Stimulated activated CD4-positive, alpha-beta T cell treated with anti-CD3 and anti-CD28 coated beads, TNF-alpha, amount 100 ng/mL, for 24 hours (primary cell): Measurements from ENCODE around the gene MSANTD3.
"Not testable (repeated sequence)": the region's sequence is repeated elsewhere in the genome, so short reads cannot be mapped to it uniquely, and the experiment has no call there.

Experiments
- DNase-seq, 3 experiments: peaks; one replicate each; pipeline ENCODE4 v3.0.0-alpha.2; 2020; ENCODE audit warnings: low read depth in 3 of 3

The MSANTD3 gene

DNA sequence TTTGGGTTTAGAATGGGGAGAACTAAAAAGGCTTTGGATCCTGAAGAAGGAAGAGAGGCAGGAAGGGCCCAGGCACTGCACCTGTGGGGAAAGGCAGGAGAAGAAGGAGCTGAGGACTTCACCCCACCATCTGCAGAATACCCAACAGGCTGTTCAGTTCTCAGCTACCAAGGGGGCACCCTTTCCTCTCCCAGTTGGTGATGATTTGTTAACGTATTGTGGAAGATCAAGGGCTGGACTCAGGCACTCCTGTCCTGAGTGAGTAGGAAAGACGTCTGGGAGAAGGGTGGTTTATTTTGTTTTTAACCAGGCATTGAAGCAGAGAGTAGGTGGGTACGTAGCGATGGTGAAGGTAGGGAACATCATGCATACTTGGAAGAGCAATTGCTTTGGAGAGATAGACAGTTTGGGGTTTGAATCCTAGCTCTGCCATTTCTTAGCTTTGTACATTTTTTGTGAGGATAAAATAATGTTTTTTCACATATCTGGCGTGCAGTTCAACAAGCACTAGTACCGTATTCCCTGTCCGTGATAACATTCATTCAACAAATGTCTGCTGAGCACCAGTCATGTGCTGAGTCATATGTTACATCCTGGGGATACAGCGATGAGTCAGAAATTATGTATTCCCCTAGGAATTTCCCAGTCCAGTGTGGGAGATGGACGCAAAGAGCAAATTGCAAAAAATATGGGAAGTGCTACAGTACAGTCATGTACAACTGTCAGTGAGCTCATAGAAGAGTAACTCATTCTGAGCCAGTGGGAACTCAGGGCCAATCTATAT, 2.1 kb downstream of the MSANTD3 start:
- DNase-seq: no peak

DNA sequence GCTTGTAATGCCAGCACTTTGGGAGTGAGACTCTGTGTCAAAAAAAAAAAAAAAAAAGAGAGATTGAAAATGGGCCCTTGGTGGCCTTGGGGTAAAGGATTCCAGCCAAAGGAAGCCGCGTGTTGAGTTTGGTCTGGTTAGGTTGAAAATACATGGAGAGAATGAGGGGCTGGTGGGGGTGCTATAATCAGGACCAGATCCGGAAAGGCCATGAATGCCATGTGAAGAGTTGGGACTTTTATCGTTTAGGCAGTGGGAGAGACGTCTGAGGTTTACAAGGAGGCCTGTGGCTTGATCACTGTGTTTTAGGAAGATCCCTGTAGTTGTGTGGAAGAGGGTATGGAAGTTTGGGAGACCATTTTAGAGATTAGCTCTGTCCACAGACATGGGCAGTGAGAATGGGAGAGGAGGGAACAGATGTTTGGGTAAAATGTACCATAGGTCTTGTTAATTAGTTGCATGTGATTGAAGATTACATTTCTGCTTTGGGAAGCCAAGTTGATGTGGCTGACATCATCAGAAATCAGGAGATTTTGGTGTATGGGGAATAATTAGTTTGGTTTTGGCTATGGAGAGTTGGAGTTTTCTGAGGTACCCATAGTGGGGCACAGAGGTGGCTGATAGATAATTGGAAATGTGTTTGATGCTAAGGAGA, 3.5 kb downstream of the MSANTD3 start:
- no peak for DNase-seq

DNA sequence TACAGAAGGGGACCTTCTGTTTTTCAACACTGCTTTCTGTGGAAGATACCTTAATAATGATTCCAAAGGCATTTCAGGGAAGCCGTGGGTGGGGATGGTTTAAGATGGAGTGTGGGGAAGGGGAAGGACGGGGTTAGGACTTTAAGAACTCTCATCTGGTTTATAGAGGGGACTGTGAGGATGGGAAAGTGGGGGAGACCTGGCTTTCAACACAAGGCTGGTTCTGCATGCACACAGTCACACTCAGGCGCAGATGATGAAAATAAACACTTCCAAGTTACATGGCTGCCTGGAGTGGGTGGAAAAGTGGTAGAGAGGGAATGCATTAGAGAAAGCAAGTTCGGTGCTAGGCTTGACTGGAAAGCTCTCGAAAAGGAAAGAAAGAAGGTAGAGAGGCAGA, 4.9 kb downstream of the MSANTD3 start:
- no peak for DNase-seq

DNA sequence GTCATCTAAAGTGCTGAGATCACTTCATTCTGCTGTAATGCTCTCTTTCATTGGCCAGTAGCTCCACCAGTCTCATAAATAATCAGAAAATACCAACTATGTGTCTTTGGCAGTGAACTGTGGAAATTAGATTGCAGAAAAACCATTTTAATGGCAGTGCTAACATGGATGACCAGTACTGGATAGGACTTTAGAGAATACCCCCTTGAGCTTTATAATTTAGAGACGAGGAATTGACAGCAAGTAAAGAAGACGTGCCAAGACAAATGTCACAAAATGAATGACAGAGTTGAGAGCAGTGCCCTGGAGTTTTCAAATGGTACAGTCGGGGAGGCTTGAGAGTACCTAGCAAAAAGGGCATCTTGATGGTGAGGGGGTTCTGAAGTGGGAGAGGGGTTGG, 5.8 kb downstream of the MSANTD3 start:
- DNase-seq: no peak

DNA sequence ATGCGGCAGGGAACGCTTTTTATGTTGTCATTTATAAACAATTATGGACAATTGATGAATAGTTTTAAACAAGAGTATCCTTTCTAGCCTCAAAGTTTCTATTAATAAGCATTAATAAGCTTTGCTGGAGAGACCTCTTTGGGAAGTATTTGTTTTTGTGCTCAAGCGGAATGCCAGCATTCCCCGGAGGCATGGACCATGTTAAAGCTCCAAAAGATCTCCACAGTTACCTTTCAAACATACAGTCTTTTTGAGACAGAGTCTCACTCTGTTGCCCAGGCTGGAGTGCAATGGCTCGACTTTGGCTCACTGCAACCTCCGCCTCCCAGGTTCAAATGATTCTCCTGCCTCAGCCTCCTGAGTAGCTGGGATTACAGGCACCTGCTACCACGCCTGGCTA, 9.6 kb downstream of the MSANTD3 start:
- no peak for DNase-seq

DNA sequence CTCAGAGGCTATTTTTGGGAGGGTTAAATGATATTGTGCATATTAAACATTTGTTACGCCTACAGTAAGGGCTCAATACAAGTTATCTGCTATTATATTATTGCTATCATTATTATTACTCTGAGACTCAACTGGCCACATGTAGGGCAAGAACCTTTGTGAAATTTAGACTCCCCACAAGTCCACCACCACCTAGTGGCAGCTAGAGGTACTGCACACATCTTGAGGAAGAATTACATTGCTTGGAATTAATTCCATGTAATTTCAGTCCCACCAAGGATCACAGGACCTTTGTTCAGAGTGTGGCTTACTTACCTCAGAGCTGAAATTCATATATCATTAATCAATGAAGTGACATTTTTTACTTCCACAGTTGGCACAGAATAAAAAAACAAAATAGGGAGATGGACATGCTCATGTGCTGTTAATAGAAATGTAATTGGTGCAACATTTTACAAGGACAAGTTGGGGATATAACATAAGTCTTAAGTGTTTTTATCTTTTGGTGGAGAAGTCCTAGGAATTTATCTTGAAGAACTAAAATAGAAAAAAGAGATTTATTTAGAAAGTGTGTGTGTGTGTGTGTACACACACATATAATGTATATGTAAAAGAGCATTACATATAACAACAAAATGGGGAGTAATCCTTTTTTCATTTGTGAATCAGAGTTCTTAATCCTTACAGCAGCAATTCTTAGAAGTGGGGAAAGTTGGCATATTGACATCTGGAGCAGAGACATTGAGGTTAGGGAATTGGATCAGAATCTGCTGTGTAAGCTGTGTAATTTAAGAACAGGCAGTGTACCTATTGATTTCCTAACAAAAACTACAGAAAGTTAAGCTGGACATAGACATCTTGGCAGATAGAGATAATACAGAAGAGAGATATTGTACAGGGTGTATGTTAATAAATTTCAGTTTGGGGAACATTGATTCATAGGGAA, 11.2 kb downstream of the MSANTD3 start:
- DNase-seq: peak; percentile 44 to 57 (median 54)

DNA sequence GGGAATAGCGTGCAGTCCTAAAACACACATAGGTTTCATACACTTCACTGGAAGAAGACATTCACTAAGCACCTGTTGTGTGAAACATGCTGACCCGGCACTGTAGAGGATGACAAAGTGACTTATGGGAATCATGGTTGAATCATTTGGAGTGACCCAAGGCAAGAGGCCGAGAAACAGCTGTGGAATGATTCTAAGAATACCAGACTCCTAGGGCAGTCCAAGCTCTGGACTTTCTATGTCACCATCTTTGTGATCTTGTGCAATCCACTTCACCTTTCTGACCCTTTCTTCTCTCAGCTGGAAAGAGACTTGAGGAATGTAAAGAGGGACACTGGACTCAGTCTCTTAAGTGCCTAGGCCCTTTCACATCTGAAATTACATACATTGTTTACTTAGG, 13.1 kb downstream of the MSANTD3 start:
- DNase-seq: no peak

DNA sequence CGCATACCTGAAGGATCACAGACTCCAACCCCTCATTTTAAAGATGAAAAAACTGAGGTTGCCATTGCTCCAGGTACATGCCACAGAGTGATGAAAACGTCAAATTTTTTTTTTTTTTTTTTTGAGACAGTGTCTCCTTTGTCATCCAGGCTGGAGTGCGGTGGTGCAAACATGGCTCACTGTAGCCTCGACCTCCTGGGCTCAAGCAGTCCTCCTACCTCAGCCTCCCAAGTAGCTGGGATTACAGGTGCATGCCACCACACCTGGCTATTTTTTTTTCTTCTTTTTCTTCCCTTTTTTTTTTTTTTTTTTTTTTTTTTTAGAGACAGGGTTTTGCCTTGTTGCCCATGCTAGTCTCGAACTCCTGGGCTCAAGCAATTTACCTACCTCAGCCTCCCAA, 13.5 kb downstream of the MSANTD3 start:
- DNase-seq: not testable (repeated sequence)

DNA sequence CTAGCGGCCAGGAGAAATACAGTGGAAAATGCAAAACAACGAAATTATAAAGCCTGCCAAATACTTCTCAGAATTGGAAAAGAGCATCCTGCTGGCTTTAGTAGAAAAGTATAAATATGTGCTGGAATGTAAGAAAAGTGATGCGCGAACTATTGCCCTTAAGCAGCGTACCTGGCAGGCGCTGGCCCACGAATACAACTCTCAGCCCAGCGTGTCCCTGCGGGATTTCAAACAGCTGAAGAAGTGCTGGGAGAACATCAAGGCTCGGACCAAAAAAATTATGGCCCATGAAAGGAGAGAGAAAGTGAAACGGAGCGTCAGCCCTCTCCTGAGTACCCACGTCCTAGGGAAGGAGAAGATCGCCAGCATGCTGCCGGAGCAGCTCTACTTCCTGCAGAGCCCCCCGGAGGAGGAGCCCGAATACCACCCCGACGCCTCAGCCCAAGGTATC, 15.0 kb downstream of the MSANTD3 start:
- no peak for DNase-seq

DNA sequence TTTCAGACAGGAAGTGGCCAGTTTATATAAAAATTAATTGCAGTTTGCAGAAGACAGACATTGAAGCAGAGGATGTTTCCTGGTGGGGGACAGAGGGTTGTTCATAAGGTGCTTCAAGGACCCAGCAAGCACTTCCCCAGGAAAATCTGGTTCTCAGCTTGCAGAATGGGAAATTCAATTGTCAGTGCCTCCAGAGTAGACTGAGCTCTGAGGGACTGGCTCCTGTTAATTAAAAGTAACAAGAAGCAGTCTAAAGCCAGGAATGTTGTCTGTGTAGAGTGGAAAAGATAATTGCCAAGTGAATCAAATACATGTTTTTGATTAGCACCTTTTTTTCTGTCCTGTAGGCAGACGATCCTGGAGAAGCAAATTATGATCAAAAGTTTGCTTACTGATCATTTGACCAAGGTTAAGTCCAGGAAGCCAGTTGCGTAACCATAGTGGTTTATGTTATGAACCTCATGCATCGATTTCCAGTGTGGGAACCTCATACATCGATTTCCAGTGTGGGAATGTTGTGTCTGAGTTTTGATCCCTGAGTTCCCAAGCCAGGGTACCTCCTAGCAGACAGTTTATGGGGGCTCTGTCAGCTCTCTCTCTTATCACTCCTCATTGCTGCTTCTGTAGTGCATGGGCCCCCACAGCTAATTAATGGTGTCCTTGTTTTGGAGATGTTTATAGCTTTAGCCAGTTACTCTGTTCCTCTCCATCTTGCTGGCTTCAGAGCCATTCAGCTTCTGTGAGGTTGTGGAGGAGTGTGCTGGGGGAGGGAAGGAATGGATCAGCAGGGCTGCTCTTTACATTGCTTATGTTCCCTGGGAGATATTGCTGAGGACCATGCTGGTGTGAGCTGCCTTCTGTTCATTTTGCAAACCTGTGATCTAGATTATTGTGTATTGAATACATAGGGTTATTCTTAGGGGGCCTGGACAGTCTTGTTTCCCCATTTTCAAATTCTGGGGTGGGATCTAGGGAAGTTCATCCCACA, 17.1 kb downstream of the MSANTD3 start:
- DNase-seq: no peak

DNA sequence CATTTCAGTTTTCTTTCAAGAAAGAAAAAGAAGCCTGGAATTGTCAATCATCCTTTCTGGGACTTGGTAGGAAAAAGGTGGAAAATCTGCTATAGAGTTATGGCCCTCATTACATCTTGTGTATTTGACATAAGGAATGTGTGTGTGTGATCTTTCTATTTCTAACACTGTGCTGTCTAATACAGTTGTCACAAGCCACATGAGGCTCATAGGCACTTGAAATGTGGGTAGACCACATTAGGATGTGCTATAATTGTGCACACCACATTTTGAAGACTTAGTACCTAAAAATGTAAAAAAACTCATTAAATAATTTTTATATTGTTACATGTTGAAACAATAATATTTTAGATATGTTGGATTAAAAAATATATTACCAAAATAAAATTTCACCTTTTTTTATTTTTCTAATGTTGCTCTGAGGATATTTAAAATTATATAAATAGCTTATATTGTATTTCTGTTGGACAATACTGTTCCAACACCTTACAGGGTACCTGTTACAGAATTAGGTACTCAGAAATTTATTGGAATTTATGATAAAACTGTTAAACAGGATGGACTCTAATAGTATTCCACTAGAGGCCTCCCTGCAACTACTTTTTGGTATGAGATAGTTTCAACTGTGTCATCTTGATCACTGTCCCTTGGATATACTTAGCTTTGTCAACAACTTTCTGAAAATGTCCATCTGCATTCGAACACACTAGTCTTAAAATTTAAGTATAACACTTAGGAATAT, 18.4 kb downstream of the MSANTD3 start:
- no peak for DNase-seq

DNA sequence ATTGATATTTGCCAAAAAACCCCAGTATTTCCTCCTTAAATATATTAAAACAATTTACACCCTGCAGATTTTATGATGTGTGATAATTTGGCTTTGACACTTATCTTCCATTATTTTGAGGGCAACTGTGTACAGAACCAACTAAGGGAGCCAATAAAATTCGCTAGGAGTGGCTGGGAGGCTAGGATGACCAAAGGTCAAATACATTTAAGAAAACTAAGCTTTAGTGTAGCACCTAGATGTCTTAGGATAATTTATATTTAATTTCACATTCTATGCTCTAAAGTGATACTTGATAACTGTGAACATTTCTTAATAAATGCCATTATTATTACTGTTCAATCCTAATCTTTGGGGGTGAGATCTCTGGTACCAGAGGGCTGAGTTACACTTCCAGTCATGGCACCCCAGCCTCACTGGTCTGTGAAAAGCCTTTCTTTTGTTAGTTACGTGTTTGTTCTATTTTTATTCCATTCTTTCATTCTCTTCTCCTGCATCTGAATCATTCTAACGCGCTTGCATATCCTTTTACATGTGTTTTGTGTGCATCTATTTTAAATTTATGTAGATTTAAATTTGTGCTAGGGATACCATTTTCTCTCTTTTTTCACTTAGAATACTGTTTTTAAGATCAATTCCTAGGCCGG, 19.1 kb downstream of the MSANTD3 start:
- DNase-seq: no peak

DNA sequence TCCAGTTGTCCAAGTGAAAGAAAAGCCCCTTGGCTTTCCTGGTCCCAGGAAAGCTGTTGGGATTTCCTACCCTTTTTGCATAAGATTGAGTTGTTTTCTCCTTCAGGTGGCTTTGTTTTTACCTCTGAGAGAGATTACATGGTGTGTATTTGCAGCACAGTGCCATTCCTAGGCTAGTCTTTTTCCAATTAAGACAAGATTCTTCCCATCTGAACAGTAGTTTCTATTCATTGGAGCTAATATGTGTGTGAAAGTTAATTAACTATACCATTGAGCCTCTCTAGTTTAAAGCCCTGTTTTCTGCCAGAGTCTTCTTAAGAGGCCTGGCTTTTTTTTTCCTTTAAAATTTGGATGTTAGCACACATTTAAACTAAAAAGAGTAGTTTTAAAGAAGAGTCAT, 20.1 kb downstream of the MSANTD3 start:
- DNase-seq: no peak

DNA sequence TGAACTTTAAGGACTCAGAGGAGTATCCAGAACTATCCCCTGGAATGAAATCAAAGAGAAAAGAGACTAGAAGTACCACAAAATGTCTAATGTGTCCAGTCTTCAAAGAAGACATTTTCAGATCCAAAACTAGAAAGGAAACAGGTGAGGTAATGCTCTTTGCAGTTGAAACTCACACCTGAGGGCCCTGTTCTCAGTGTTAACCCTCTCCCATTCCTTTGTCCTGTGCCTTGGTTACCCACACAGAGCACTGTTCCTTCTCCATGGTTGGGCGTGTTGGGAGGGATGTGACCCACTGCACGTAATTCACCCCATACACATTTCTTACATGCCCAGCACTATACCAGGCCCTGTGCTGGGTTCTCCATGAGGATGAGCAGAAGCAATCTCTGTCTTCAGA, 21.3 kb downstream of the MSANTD3 start:
- no peak for DNase-seq

DNA sequence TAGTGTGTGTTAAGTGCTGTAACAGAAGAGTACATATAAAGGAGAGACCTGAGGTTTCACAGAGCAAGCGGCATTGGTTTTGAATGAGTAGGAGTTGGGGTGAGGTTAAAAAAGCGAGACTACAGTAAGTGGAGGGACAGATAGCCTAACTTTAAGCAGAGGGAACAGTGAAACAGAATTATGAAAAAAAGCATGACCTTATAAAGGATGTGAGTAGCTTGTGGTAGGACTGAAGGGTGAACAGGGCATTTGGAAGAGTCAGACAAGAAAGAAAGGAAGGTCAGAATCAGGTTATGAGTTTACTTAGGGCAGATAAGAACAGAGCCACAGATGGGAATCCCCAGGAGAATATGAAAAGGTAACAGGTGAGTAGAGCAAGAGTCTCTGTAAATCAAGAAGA, 22.5 kb downstream of the MSANTD3 start:
- DNase-seq: no peak

DNA sequence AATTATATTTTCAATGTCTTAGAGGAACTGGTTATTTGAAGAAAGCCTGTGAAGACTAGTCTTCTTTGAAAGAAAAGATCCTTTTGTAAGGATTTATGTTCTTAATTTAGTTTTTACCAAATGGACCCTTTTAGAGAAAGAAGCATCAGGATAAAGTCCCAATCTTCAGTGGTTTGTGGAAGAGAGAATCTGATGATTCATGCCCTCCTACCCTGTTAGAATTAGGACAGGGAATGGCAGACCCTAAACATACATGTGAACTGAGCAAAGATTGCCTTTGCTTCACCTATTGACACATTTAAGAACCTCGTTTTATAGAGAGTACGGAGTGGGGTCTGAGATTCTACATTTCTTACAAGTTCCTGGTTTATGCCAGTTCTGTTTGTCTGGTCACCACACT, 26.0 kb downstream of the MSANTD3 start:
- no peak for DNase-seq

DNA sequence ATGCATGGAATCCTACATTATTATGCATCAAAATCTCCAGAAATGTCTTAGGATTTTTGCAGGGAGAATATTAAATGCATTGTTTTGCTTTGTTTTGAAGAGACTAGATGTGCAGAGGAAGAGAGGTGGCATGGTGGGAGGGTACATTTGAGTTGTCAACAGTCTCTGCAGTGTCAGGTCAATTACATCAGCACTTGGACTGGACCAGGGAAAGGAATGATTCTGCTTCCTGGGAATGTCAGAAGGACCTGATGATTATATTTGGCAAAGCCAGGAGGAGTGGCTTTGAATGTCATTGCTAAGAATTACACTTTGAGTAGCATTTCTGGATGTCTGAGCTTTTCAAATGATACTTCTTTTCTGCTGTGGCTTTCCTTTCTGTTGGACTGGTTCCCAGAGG, 28.5 kb downstream of the MSANTD3 start:
- DNase-seq: no peak

DNA sequence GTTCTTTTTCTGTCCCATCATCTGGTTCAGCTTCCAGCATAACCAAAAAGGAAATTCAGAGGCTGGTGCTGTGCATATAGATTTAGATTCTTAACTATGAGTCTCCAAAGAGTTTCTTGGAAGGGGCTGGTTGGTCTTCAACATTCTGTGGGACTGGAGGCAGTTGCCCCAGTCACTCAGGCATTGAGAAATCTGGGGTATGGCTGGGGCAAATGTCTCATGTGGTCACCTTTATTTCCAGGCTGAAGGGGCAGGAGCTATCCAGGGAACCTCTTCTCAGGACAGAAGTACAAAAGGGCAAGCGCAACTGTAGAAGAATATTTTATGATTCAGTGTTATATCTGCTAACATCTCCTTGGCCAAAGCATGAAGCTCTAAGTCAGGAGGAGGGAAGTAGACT, 30.6 kb downstream of the MSANTD3 start:
- DNase-seq: no peak

DNA sequence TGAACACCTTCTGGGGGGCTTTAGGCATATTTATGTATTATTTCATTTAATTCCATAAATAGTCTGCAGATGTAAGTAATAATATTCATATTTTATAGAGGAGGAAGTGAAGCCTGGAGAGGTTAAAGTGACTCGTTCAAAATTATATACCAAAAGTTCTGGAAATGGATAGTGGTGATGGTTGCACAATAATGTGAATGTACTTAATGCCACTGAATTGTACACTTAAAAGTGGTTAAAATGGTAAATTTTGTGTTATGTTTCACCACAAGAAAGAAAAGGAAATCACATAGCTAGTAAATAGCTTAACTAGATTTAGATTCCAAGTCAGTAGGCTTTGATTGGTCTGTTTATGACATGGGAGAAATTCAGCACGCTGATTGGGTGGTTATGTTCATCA, 33.0 kb downstream of the MSANTD3 start:
- DNase-seq: no peak

DNA sequence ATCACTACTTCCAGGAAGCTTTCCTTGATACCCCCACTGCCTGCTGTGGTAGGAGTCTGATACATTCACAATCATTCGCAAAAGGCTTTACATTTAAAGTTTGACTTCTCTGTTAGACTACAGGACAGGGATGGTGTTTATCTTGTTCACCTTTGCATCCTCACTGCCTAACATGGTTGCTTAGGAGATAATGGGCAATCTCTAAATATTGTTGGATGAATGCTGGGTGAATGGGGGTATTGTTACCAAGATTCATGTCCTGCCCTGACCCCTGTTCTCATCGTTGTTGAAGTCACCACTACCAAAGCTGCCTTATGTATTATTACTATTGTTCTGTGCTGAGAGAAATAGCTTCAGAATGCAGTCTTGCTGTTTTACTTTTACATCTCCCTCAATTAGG, 38.3 kb downstream of the MSANTD3 start:
- no peak for DNase-seq
